Posterior vena cava (tissue), 2 donors: ENCODE results near the gene IRX2. TPM values are rescaled to one million over a fixed set of nuclear protein-coding genes. Genes with fewer than 3 reads are reported as not detected.

ENCODE experiments used
- DNase-seq: peaks from one replicate; pipeline ENCODE4 v3.0.0-alpha.2; 2020; ENCODE audit warnings: low spot score
- intact Hi-C, 2 donors: fragments of 100-400 bp; cut with DNase I; formaldehyde crosslinking; loops; one replicate each; pipeline versions ENCODE4 v1.14.1 to v1.14.2; 2022 to 2023
- total RNA-seq, 2 donors: library from RNA; stranded (reverse); fragmentation: NEBNext Ultra II Directional; extraction: Animal tissue kit (Norgen Biotek cat#: 25700); gene quantifications; one replicate each; pipeline ENCODE4 v1.2.1, GENCODE V29; 2021
- donor health status: DM: yes; HTN: yes; CAD: no.
- donor health status: DM: yes; HTN: yes; CAD: no.

Gene IRX2
- total RNA-seq, 2 donors from 2014 or later, result 0.19 to 0.38 TPM

- no peak for DNase-seq
- intact Hi-C loops, result no loop called here
Observed at GRCh38 chr5:2724831-2725230, 26.6 kb downstream of the IRX2 start.

DNA sequence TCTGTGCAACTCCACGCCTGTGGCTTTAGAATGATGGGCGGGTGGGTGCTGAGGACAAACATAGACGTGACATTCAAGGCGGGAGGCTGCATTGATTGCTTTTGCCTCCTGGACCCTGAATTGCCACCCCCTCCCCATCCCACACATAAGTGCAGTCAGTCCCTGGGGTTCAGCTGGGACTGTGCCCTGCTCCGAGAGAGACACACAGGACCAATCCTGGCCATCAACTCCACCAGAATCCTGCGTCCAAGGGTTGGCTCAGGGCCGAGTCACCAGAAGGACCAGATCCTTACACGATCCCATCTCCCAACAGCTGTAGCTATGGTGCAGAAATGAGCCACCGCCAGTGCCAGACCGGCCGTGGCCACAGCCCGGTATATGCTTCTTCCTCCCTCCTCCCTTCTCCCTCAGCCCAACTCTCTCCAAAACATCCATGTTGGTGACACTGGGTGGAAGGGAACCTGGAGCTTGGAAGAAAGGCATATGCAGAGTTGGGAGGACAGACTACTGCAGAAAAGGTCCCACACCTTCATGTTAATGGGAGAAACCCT lies 27.4 kb downstream of the IRX2 start:
- intact Hi-C loops, result no loop called here
- DNase-seq, result no peak

GRCh38 chr5:2722901-2723300 lies 28.6 kb downstream of the IRX2 start:
- no peak for DNase-seq

GRCh38 chr5:2721385-2722138 lies 29.9 kb downstream of the IRX2 start:
- DNase-seq, result no peak
- intact Hi-C loops, result no loop called here

More at GRCh38 chr5:2722901-2723300, 28.6 kb downstream of the IRX2 start:
- intact Hi-C loops, result no loop called here

DNA sequence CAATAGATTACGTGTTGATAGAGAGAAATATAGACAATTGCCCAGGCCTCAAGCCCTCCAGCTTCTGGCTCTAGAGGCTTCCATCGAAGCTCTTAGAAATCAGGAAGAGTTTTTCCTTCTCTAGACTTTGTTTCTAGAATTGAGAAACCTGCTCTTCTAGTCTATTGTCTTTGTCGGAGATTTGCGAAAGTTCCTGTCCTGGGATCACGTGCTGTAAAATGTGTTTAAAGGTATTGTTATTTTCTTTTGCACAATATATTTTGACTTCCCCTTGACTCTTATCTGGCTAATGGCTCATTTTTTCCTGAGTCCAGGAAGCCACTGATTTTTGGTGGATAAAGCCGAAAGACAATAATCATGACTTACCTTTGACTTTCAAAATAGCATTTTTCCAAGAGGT lies 32.1 kb downstream of the IRX2 start:
- intact Hi-C loops, result no loop called here
- no peak for DNase-seq

DNA sequence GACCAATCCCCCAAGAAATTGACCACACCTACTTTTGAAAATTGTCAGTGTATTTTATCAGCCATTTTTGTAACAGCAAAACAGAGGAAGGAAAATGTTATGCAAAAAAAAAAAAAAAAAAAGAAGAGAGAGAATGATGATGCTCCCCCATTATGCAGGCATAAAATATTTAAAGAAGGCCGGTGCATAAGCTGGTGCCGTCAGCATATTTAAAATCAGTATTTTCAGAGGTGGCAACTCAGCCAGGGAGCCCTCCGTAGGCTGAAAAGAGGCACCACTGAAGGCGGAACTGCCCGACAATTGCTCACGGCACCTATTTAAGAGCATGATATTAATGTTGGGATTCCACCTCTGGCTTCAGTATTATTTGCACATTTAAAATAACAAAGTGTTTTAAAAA lies 33.4 kb downstream of the IRX2 start:
- intact Hi-C loops, result no loop called here
- DNase-seq, result no peak

GRCh38 chr5:2715856-2716255 lies 35.6 kb downstream of the IRX2 start:
- intact Hi-C loops, result no loop called here
- DNase-seq, result no peak

- intact Hi-C loops, result no loop called here
- no peak for DNase-seq
Observed at GRCh38 chr5:2714805-2715204, 36.7 kb downstream of the IRX2 start.

- intact Hi-C loops, result no loop called here
- no peak for DNase-seq
Observed at GRCh38 chr5:2714026-2714425, 37.5 kb downstream of the IRX2 start.

GRCh38 chr5:2711446-2712425 lies 39.7 kb downstream of the IRX2 start:
- intact Hi-C loops, result no loop called here
- no peak for DNase-seq

DNA sequence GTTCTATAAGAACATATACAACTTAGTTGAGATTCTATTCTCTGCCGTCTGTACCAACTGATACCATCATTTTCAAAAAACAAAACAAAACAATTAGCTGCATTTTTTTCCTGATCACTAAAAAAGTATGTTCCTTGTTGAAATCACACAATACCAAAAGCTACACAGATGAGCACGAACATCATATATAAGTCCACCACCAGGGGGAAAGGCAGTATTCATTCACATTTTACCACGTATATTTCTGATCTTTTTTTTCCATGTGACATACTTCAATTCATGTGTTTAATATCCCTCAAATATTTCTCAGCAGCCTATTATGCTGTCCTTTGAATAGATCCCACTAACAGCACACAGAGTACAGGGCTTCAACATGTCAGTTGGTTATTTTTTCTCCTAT lies 40.6 kb downstream of the IRX2 start:
- DNase-seq, result no peak
- intact Hi-C loops, result no loop called here

- no peak for DNase-seq
- intact Hi-C loops, result no loop called here
Observed at GRCh38 chr5:2709976-2710689, 41.3 kb downstream of the IRX2 start.

DNA sequence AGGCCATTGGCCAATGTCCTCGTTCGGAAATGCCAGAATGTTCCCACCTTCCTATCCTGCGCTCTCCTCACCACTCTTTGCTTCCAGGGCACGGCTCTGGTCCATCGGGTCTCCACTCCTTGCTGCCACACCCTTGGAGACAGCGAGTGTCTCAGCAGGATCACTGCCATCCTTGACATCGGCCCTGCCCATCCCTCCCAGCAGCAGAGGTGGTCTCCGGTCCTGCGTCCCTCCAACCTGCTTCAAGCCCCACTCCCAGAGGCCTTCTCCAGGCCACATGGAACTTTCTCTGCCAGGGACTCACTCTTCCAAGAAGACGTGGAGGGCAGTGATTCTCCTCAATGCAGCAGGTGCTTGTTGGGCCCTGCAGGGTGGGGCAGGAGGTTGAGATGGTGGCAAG lies 42.7 kb downstream of the IRX2 start:
- no peak for DNase-seq
- intact Hi-C loops, result no loop called here

- DNase-seq, result no peak
- intact Hi-C loops, result no loop called here
Observed at GRCh38 chr5:2708132-2708531, 43.3 kb downstream of the IRX2 start.

DNA sequence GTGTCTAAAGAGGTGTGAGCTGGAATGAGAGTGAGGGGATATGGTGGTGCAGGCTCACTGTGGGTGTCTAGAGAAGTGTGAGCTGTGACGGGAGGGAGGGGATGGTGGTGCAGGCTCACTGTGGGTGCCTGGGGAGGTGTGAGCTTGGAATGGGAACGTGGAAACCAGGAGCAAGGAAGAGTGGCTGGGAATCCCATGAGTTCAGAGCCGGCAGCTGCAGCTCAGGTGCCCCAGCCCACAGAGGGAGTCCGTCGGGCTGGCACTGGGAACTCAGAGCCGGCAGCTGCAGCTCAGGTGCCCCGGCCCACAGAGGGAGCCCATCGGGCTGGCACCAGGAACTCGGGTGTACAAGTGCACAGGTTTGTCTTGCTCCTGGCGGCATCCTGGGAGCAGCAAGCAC lies 45.6 kb downstream of the IRX2 start:
- intact Hi-C loops, result no loop called here
- DNase-seq, result no peak

DNA sequence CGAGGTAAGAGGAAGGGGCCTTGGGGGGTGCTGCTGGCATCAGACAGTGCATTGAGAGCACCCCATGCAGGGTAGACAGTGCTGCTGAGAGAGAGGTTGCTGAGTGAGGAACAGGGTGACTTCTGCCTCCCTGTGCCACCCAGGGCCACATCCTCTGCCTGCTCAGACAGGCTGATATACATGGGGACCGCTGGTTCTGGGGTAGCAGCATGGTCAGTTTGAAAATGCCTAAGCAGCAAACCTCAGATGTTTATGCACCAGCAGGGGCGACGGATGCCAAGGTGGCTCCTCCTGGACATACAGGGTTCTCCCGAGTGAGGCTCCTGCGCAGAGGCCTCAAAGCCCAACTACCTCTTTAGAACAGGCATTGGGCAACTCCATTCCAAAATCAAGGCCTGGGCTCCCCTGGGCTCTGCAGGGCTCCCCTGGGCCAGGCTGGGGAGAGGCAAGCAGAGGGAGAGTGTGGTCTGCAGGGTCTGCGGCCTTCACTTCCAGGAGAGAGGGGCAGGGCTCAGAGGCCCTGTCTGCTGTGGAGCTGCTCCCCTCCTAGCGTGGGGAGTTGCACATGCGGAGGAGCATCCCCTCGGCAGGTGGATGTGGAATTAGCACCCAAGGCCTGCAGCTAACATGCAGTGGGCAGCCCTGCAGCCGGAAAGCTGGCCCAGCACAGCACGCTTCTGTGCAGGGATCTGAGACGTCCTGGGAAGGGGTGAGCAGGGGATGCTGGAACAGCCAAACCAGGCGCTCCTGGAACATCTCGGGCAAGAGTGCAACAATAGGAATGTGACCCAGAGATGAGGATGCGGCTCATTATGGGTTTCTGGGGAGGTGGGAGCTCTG lies 46.5 kb downstream of the IRX2 start:
- no peak for DNase-seq
- intact Hi-C loops, result no loop called here

DNA sequence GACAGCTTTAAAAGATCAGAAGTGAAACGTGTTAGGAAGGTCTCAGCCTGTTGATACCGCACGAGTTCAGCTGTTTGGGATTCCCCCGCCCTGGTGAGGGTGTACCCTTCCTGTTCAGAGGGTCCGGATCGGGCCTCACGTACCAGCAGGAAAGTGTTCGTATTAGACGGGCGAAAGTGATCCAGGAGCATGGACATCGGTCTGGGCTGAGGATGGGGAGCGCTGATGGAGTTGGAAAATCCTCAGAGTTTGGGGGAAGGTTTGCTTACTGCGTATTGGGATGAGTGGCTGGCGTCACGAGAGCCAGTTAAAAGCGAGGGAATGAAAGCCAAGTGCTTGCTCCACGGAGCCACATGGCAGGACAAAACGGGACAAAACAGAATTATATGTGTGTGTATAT lies 47.4 kb downstream of the IRX2 start:
- no peak for DNase-seq
- intact Hi-C loops, result no loop called here

DNA sequence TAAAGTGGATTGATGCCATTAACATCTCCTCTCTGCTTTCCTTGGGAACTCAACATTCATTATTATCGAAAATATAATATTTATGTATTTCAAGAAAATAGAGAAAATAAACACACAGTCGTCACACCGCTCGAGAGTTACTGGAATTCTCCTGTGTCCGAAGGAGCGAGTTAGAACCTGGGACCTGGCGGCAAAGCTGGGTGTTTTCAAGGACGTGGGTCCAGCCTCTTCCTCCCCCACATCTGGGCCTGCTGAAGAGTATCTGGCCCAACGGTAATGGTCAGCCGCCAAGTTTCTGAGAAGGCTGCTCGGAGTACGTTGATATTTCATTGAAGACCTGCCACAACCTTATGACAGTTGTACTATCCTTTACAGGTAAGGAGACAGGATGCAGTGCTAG lies 47.9 kb downstream of the IRX2 start:
- no peak for DNase-seq
- intact Hi-C loops, result no loop called here

GRCh38 chr5:2703041-2703440 lies 48.4 kb downstream of the IRX2 start:
- no peak for DNase-seq
- intact Hi-C loops, result no loop called here
